Prostate gland (tissue), 2 donors: ENCODE results near the gene GNG13. TPM values are rescaled to one million over a fixed set of nuclear protein-coding genes. Genes with fewer than 3 reads are reported as not detected.

Experiments used
- DNase-seq: peaks from one replicate; pipeline ENCODE4 v3.0.0-alpha.2; 2019; ENCODE audit warnings: low spot score
- H3K27ac ChIP-seq, 2 donors: fragments of 200-600 bp; sonication (generic); 2 replicates each; pipeline ENCODE4 v1.5.1; 2017 to 2019
- H3K27me3 ChIP-seq: fragments of 200-600 bp; sonication (generic); replicated peaks from 2 replicates; pipeline ENCODE4 v1.5.1; 2019; ENCODE audit not compliant: insufficient read depth
- H3K36me3 ChIP-seq, 2 donors: fragments of 200-600 bp; sonication (generic); 1 replicate in 1 of 2; 2 replicates in 1 of 2; pipeline versions ENCODE4 v1.5.1 to v1.8.1; 2017 to 2019
- H3K4me1 ChIP-seq: fragments of 200-600 bp; sonication (generic); replicated peaks from 2 replicates; pipeline ENCODE4 v1.5.1; 2019
- H3K4me3 ChIP-seq, 2 donors: fragments of 200-600 bp; sonication (generic); 2 replicates each; pipeline ENCODE4 v1.5.1; 2017 to 2019
- H3K9me3 ChIP-seq: fragments of 200-600 bp; sonication (generic); 2 replicates; pipeline ENCODE4 v1.5.1; 2017
- POLR2A ChIP-seq: fragments of 450-650 bp; IDR thresholded peaks from one replicate; pipeline ENCODE4 v1.6.1; 2016; ENCODE audit warnings: antibody characterized with exemption, mild to moderate bottlenecking
- POLR2AphosphoS5 ChIP-seq: sonication (generic); formaldehyde crosslinking; IDR thresholded peaks from one replicate; pipeline ENCODE4 v1.6.1; 2017; ENCODE audit warnings: antibody characterized with exemption
- WGBS: methylation state at CpG from one replicate; pipeline ENCODE4 v1.1.5; 2018; 5-methylcytosine and 5-hydroxymethylcytosine counted together
- intact Hi-C: fragments of 100-400 bp; cut with DNase I; formaldehyde crosslinking; loops from one replicate; pipeline ENCODE4 v1.14.2; 2022
- total RNA-seq, 2 donors: library from RNA; depleted of rRNA; stranded (reverse); fragments of >200 nt; gene quantifications; one replicate each; pipeline ENCODE4 v1.1.0, GENCODE V29; 2016
- TF ChIP-seq, protein P1 (sequence below), 4 experiments: fragments of 200-600 bp in 2 of 4; fragments of 450-650 bp in 2 of 4; sonication (generic) in 2 of 4; IDR thresholded peaks; 1 replicate in 3 of 4; 2 replicates in 1 of 4; pipeline ENCODE4 v1.5.1; 2016 to 2019; ENCODE audit warnings: antibody characterized with exemption in 4 of 4, mild to moderate bottlenecking in 2 of 4, moderate library complexity in 2 of 4

GNG13 gene
- total RNA-seq, 2 donors from 2014 or later = not detected

DNA sequence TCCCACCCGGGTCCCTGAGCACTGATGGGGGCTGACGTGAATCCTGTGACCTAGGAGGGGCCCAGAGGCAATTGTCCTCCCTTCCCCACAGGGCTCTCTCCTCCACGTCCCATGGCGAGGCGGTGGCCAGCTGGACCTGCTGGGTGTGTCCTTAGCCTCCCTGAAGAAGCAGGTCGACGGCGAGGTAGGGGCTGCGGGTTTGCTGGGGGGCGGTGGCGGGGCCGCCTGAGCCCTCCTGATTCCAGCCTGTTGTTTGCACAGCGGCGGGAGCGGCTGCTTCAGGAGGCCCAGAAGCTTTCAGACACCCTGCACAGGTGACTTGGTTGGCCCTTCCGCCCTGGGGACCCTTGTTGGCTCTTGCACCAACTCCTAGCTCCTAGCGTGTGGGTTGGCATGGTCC is 10.4 kb downstream of the GNG13 start:
- TF ChIP-seq, protein P1, sequence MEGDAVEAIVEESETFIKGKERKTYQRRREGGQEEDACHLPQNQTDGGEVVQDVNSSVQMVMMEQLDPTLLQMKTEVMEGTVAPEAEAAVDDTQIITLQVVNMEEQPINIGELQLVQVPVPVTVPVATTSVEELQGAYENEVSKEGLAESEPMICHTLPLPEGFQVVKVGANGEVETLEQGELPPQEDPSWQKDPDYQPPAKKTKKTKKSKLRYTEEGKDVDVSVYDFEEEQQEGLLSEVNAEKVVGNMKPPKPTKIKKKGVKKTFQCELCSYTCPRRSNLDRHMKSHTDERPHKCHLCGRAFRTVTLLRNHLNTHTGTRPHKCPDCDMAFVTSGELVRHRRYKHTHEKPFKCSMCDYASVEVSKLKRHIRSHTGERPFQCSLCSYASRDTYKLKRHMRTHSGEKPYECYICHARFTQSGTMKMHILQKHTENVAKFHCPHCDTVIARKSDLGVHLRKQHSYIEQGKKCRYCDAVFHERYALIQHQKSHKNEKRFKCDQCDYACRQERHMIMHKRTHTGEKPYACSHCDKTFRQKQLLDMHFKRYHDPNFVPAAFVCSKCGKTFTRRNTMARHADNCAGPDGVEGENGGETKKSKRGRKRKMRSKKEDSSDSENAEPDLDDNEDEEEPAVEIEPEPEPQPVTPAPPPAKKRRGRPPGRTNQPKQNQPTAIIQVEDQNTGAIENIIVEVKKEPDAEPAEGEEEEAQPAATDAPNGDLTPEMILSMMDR (IDR thresholded peaks at IDR 0.05) = no peak
- TF ChIP-seq POLR2AphosphoS5 (no peak), POLR2A (no peak)
- WGBS = 89% methylated on average over 17 of the region's 17 CpGs
- no peaks in the 10 kb centered on the region for H3K36me3 ChIP-seq
- H3K4me3 ChIP-seq = no peak overlapping the region
- intact Hi-C loops = no loop called here
- H3K27ac ChIP-seq = no peak overlapping the region
- H3K4me1 ChIP-seq = peaks cover 5% of the 10 kb centered on the region
- H3K9me3 ChIP-seq = no peaks in the 10 kb centered on the region
- DNase-seq = no peak
- no peaks in the 10 kb centered on the region for H3K27me3 ChIP-seq

DNA sequence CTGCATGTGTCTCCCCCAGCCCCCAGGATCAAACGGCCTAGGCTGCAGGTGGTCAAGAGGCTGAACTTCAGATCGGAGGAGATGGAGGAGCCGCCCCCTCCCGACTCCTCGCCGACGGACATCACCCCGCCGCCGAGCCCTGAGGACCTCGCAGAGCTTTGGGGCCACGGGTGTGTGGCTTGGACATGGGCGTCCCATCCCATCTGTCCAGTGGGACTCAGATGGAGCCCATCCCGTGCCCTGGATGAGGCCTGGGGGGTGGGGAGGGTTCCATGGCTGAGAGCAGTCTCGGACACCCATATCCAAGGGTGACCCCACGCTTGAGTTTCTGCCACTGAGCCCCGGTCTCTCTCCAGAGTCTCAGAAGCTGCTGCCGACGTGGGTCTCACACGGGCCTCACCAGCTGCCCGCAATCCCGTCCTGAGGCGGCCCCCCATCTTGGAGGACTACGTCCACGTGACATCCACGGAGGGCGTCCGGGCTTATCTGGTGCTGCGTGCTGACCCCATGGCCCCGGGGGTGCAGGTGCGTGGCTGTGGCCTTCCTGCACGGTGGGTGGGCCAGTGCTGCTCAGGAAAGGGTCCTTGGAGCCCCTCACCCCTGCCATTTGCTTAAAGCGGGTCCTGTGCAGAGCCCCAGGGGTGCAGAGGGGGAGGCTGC is 11.2 kb downstream of the GNG13 start:
- Histone ChIP-seq H3K4me3 (peak overlapping the region; percentile 91 to 99), H3K27me3 (no peaks in the 10 kb centered on the region), H3K36me3 (no peaks in the 10 kb centered on the region), H3K9me3 (no peaks in the 10 kb centered on the region), H3K4me1 (peaks cover 5% of the 10 kb centered on the region), H3K27ac (no peak overlapping the region)
- intact Hi-C loops = loop anchor here (5.0 kb wide), 1 partner anchor 77 kb away; no protein-coding TSS in a partner anchor
- TF ChIP-seq, protein P1 (IDR thresholded peaks at IDR 0.05) = no peak
- TF ChIP-seq POLR2A (no peak), POLR2AphosphoS5 (no peak)
- WGBS = 69% methylated on average over 33 of the region's 33 CpGs
- DNase-seq = no peak

DNA sequence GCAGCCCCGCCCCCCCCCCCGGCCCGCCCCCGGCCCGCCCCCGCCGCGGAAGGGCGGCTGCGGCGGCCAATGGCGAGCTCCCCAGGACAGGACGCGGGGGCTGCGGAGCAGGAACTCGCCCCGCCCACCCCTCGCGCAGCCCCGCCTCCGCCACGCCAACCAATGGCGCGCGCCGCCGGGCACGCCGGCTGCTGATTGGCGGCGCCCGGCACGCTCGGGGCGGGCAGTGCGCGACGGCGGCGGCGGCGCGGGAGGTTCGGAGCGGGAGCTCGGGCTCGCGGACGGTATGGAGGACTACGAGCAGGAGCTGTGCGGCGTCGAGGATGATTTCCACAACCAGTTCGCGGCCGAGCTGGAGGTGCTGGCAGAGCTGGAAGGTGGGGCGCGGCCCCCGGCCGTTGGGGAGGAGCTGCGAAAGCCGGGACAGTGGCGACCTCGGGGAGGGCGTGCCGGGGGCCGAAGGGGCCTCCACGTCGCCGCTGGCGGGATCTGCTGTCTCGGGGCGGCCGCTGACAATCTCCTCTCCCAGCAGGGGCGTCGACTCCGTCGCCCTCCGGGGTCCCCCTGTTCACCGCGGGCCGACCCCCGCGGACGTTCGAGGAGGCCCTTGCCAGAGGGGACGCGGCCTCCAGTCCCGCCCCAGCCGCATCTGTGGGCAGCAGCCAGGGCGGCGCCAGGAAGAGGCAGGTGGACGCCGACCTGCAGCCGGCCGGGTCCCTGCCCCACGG is 12.0 kb downstream of the GNG13 start, which contains the start of gene CHTF18:
TSS of gene CHTF18 (plus strand) at position 222 of the 728 bp plus-strand sequence. CDS start at position 287, 65 bp downstream.
- DNase-seq = peak; percentile 91
- Histone ChIP-seq H3K36me3 (no peaks in the 10 kb centered on the region), H3K27me3 (no peaks in the 10 kb centered on the region), H3K4me3 (peak within 1 kb of the TSS; percentile 91 to 99), H3K4me1 (peaks cover 5% of the 10 kb centered on the region), H3K9me3 (no peaks in the 10 kb centered on the region), H3K27ac (peak within 1 kb of the TSS; percentile 39 to 53)
- WGBS = 0% methylated on average over 17 of the region's 97 CpGs
- intact Hi-C loops = loop anchor here (5.0 kb wide), 1 partner anchor 76 kb away; no protein-coding TSS in a partner anchor
- TF ChIP-seq, protein P1 (IDR thresholded peaks at IDR 0.05) = no peak
- peak; percentile 17 for TF ChIP-seq POLR2A

DNA sequence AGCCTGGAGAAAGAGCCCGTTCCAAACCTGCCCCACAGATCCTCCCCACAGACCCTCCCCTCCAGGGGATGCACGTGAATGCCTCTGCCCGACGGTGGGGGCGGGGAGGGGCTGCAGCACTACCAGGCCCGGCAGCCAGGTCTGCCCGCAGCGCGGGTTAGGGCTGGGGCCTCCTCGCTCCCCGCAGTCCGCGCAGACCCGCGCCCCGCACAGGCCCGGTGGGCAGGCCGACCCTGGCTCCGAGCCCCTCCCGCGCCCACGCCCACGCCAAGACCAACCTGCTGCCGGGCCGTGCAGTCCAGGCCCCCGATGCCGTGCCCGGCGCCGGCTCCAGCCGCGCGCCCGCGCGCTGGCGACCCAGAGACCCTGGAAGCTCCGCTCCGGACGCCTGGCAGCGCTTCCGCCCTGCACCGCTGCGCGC is 12.5 kb downstream of the GNG13 start, which contains the start of gene RPUSD1:
TSS of gene RPUSD1 (minus strand) at position 404 of the 421 bp plus-strand sequence. CDS start 644 bp downstream, outside the sequence.
- WGBS = 0% methylated on average over 16 of the region's 45 CpGs
- DNase-seq = no peak
- no peak for TF ChIP-seq POLR2A
- TF ChIP-seq, protein P1 (IDR thresholded peaks at IDR 0.05) = peak in 1 of 4 experiments; percentile 28
- no peaks in the 10 kb centered on the region for H3K36me3 ChIP-seq
- peak within 1 kb of the TSS; percentile 39 to 53 for H3K27ac ChIP-seq
- H3K4me3 ChIP-seq = peak within 1 kb of the TSS; percentile 91 to 99
- intact Hi-C loops = loop anchor here (5.0 kb wide), 1 partner anchor 76 kb away; no protein-coding TSS in a partner anchor
- peaks cover 5% of the 10 kb centered on the region for H3K4me1 ChIP-seq
- H3K9me3 ChIP-seq = no peaks in the 10 kb centered on the region
- H3K27me3 ChIP-seq = peaks cover 3% of the 10 kb centered on the region
